Bronchial epithelial cell (primary cell): Measurements from ENCODE around the gene ZSCAN5A. TPM values are rescaled to one million over a fixed set of nuclear protein-coding genes. Genes with fewer than 3 reads are reported as not detected.
"Not testable (repeated sequence)": the region's sequence is repeated elsewhere in the genome, so short reads cannot be mapped to it uniquely, and the experiment has no call there.

Source experiments
- DNase-seq: peaks from one replicate; pipeline ENCODE4 v3.0.0-alpha.2; 2010; ENCODE audit warnings: low read depth
- FAIRE-seq: peaks from 2 replicates; lab custom pipeline; 2011; peaks lifted over from hg19 to GRCh38; lab: Jason Lieb, UNC
- H3K27me3 ChIP-seq: 2 replicates; pipeline ENCODE4 v1.5.1; 2011; ENCODE audit warnings: low read length; ENCODE audit not compliant: control insufficient read depth, insufficient read depth
- H3K36me3 ChIP-seq: 2 replicates; pipeline ENCODE4 v1.5.1; 2011; ENCODE audit warnings: low read length; ENCODE audit not compliant: control insufficient read depth, insufficient read depth
- H3K4me3 ChIP-seq: 2 replicates; pipeline ENCODE4 v1.5.1; 2011; ENCODE audit warnings: mild to moderate bottlenecking, low read depth, low read length, control low read depth
- CTCF ChIP-seq: IDR thresholded peaks from 2 replicates; pipeline ENCODE4 v1.5.1; 2011; ENCODE audit warnings: mild to moderate bottlenecking, moderate library complexity, low read length, control low read depth, inconsistent platforms; ENCODE audit not compliant: insufficient read depth, severe bottlenecking
- total RNA-seq: library from RNA; depleted of rRNA; stranded (reverse); fragments of >200 nt; gene quantifications from 2 replicates; pipeline ENCODE4 v1.2.1, GENCODE V29; 2014

Gene ZSCAN5A
- total RNA-seq, 1 donor from 2014 or later = 5.0 TPM

- no peak for TF ChIP-seq CTCF
- FAIRE-seq (no peak), DNase-seq (no peak)
- Histone ChIP-seq H3K36me3 (no peaks in the 10 kb centered on the region), H3K27me3 (no peaks in the 10 kb centered on the region), H3K4me3 (no peak overlapping the region)
Measured at GRCh38 chr19:56269348-56269747, 45.3 kb downstream of the ZSCAN5A start.

GRCh38 chr19:56266051-56266450 lies 48.6 kb downstream of the ZSCAN5A start:
- no peaks in the 10 kb centered on the region for H3K27me3 ChIP-seq
- H3K4me3 ChIP-seq = no peak overlapping the region
- H3K36me3 ChIP-seq = no peaks in the 10 kb centered on the region
- no peak for TF ChIP-seq CTCF
- DNase-seq (no peak), FAIRE-seq (no peak)

GRCh38 chr19:56263319-56263718 lies 51.3 kb downstream of the ZSCAN5A start:
- Histone ChIP-seq H3K36me3 (no peaks in the 10 kb centered on the region), H3K4me3 (no peak overlapping the region), H3K27me3 (no peaks in the 10 kb centered on the region)
- FAIRE-seq (no peak), DNase-seq (no peak)
- TF ChIP-seq CTCF = no peak

- DNase-seq, H3K4me3 ChIP-seq, FAIRE-seq, H3K27me3 ChIP-seq, H3K36me3 ChIP-seq: not testable (repeated sequence)
Measured at GRCh38 chr19:56261932-56262331, 52.7 kb downstream of the ZSCAN5A start.

- FAIRE-seq (no peak), DNase-seq (no peak)
- H3K4me3 ChIP-seq = no peak overlapping the region
- TF ChIP-seq CTCF = no peak
- no peaks in the 10 kb centered on the region for H3K27me3 ChIP-seq
- H3K36me3 ChIP-seq = no peaks in the 10 kb centered on the region
Measured at GRCh38 chr19:56261145-56261544, 53.5 kb downstream of the ZSCAN5A start.

GRCh38 chr19:56258272-56258671 lies 56.4 kb downstream of the ZSCAN5A start:
- FAIRE-seq (no peak), DNase-seq (no peak)
- H3K27me3 ChIP-seq = no peaks in the 10 kb centered on the region
- no peak overlapping the region for H3K4me3 ChIP-seq
- H3K36me3 ChIP-seq = no peaks in the 10 kb centered on the region
- no peak for TF ChIP-seq CTCF
